NCI-H510A (cell line): ENCODE data around the gene UTP14C.
A peak's percentile ranks its signal among the peaks of the same experiment; 100 is the strongest.
"Not testable (repeated sequence)": the region's sequence is repeated elsewhere in the genome, so short reads cannot be mapped to it uniquely, and the experiment has no call there.

Experiments
- DNase-seq: peaks from one replicate; lab custom pipeline; 2025; lab: John Stamatoyannopoulos, UW

The UTP14C gene

GRCh38 chr13:52024481-52024880 is at the start of gene UTP14C:
UTP14C (plus strand) TSS chr13:52024691; CDS start chr13:52028805, 4,114 bp downstream.
- no peak for DNase-seq

DNA sequence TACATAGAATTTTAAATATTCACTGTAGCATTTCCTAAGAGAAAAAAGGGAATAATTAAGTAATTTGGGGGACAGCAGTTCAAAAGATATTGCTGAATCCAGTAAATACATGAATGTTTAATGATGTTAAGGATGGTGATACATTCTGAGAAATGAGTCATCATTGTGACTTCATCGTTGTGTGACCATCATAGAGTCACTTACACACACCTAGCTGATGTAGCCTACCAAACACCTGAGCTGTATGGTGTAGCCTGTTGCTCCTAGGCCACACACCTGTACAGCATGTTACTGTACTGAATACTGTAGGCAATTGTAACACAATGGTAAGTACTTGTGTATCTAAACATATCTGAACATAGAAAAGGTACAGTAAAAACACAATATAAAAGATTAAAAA is 48.1 kb upstream of the UTP14C start:
- DNase-seq = no peak

DNA sequence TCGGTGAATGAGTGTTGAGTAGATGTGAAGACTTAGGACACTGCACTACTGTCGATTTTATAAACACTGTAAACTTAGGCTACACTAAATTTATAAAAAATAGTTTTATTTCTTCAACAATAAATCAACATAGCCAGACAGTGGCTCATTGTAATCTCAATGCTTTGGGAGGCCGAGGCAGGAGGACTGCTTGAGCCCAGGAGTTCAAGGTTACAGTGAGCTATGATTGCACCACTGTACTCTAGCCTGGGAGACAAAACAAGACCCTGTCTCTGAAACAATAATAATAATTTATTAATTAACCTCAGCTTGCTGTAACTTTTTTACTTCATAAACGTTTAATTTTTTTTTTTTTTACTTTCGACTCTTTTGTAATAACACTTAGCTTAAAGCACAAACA is 47.6 kb upstream of the UTP14C start:
- DNase-seq = no peak

DNA sequence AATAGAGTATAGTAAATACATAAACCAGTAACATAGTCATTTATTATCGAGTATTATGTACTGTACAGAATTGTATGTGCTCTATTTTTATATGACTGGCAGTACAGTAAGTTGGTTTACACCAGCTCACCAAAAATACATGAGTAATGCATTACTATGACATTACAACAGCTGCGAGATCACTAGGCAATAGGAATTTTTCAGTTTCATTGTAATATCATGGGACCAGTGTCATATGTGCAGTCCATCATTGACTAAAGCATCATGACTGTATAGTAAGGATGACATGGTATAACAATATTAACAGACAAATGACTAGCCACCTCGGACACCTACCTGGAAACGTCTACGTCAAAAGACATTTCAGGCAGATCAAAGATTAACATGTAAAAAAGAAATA is 46.9 kb upstream of the UTP14C start:
- DNase-seq = no peak

GRCh38 chr13:51978796-51979556 is 45.5 kb upstream of the UTP14C start:
- DNase-seq = no peak

GRCh38 chr13:51980908-51981307 is 43.6 kb upstream of the UTP14C start:
- DNase-seq = no peak

GRCh38 chr13:51981355-51981754 is 43.1 kb upstream of the UTP14C start:
- no peak for DNase-seq

GRCh38 chr13:51983292-51983691 is 41.2 kb upstream of the UTP14C start:
- not testable (repeated sequence) for DNase-seq

- DNase-seq = not testable (repeated sequence)
These were observed 39.6 kb upstream of the UTP14C start for GRCh38 chr13:51984904-51985303.

GRCh38 chr13:51988988-51989618 is 35.4 kb upstream of the UTP14C start:
- DNase-seq = no peak

DNA sequence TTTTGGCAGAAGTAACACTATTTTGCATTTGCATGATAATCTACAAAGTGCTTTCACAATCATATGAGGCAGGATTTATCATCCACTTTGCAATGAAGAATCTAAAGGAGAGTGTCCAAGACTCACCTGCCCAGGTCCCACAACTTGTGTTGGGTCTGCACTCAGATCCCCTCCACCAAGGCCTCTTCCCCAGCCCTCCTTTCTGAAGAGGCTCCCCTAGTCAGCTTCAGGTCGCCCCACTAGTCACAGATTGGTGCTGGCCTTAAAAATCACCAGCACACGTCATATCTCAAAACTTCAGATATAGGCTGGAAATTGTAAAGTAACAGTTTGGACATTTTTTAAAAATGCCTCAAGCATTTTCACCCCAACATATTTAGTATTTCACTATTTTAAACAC is 30.8 kb upstream of the UTP14C start:
- DNase-seq = no peak

DNA sequence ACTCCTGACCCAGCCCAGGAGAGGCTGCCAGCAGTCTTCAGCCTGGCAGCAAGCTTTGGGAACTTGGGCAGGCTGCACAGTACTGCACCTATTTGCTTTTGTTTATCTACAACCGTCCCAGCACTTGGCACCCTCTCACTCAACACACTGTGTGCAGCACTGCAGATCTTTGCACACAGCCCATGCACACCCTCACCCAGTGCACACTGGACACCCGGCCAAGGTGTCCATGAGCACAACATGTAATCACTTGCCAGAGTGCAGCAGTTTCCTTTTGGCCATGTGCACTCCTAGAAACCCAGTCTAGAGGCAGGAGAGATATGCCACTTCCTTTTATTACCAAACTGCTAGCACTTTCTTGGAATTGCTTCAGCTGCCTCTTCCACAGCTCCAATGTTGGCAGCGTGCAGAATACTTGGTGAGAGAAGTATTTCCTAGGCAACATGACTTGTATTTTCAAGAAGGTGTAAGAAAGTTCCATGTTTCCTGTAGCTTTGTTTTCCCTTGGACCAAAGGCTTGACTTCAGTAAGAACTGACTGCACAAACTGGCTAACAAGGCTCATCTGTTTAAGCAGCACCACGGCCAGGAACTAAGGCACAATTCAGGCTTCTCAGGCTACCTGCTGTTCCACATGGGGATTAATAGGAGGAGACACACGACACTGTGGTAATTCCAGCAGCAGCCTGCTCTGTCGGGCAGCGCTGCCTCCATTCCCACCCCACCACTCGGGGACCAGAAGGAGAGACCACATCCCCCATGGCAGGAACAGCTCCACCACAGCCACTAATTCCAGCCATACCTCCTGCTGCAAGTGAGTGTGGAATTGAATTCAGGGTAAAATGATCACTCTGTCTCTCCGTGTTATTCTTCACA is 28.6 kb upstream of the UTP14C start:
- DNase-seq = no peak

- DNase-seq = no peak
These were observed 27.9 kb upstream of the UTP14C start for GRCh38 chr13:51996641-51997040.

DNA sequence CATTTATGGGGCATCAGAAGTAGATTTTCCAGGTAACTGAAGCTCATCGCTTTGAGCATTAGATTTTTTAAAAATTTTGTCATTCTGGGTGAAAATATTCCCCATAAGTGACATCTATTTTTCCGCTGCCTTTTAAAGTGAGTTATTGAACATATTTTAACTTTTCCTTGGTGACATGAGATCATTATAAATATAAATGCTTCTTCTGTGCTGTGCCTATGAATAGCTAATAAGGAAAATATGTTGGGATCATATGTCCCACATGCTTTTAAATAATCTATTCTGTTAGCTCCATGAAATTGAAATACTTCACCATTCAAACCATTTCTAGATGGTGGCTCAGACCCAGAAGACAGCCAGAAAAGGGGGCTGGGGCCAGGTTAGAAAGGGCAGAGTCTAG is 27.3 kb upstream of the UTP14C start:
- no peak for DNase-seq

GRCh38 chr13:51997641-51998330 is 26.7 kb upstream of the UTP14C start:
- DNase-seq = peak; percentile 14

- DNase-seq = peak; percentile 17
These were observed 25.6 kb upstream of the UTP14C start for GRCh38 chr13:51998723-51999509.

DNA sequence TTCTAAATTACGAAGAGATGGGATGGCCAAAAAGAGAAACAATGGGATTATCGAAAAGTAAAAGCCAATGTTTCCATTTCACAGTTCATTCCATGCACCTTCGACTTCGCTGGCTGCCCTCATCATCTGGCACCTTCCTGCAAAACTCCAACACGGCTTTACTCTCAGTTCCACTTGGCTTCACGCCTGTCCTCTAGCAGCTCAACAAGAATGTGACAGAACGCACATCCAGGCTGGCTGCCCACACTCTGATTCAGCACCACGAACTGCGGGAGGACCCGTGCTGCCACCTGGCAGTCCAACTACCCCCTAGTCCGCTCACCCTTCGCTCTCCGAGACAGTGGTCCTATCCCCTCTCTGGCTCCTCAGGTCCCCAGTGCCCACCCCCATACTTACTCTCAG is 25.0 kb upstream of the UTP14C start:
- no peak for DNase-seq

DNA sequence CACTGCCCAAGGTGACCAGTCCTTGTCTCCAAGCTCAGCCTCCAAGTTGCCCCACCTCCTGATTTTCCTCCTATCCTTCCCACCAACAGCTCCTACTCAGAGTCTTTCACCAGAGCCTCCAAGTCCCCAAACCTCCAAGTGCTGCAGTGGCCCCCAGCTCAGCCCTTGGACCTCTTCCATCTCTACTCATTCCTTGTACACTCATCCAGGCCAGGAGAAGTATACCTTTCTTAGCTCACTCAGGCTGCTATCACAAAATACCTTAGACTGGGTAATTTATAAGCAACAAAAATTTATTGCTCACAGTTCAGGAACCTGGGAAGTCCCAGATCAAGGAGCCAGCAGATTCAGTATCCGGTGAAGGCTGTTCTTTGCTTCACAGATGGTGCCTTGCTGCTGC is 24.6 kb upstream of the UTP14C start:
- no peak for DNase-seq

GRCh38 chr13:52001120-52001731 is 23.3 kb upstream of the UTP14C start:
- DNase-seq = no peak

DNA sequence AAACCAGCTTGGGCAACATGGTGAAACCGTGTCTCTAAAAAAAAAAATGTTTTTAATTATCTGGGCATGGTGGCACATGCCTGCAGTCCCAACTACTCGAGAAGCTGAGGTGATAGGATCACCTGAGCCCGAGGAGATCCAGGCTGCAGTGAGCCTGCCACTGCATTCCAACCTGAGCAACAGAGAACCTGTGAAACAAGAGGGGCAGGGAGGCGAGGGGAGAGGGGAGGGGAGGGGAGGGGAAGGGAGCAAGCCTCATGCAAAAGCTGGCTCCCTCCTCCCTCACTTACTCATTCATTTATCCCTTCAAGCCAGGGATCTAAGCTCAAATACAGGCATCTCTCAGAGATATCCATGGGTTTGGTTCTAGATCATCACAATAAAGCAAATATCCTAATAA is 22.1 kb upstream of the UTP14C start:
- no peak for DNase-seq

DNA sequence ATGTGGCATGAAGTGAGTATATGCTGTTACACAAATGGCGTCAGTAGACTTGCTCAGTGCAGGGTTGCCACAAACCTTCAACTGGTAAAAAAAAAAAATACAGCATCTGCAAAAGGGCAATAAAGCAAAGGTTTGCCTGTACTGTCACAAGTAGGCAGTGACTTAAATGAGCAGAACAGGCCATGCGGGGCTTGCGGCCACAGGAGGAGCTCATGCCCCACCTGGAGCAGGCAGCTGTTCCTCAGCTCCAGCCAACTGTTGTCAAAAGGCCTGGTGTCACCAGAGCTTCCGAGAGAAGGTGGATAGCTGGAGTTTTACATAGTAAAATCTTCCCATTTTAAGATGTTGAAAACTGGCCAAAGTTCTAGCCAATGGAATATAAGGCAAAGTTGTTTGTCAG is 20.9 kb upstream of the UTP14C start:
- no peak for DNase-seq
